GM12892 (cell line): ENCODE data around the gene KRTAP19-8.

Experiments
- DNase-seq: peaks from one replicate; pipeline ENCODE4 v3.0.0; 2011; ENCODE audit not compliant: insufficient read length
- FAIRE-seq: peaks from 2 replicates; lab custom pipeline; 2011; peaks lifted over from hg19 to GRCh38; lab: Jason Lieb, UNC
- POLR2A ChIP-seq: IDR thresholded peaks from 2 replicates; pipeline ENCODE4 v1.6.1; 2011; ENCODE audit warnings: low read depth, low read length, control low read depth
- POLR2AphosphoS5 ChIP-seq: IDR thresholded peaks from 2 replicates; pipeline ENCODE4 v1.6.1; 2011; ENCODE audit warnings: low read depth, low read length, control low read depth
- TAF1 ChIP-seq: IDR thresholded peaks from 2 replicates; pipeline ENCODE4 v1.6.1; 2011; ENCODE audit warnings: low read depth, mild to moderate bottlenecking, control low read depth, low read length, borderline replicate concordance

The KRTAP19-8 gene

GRCh38 chr21:31043471-31043870 is 5.2 kb upstream of the KRTAP19-8 start:
- TF ChIP-seq POLR2A (no peak), POLR2AphosphoS5 (no peak)
- DNase-seq (no peak), FAIRE-seq (no peak)

- FAIRE-seq = no peak
- TF ChIP-seq POLR2A (no peak), POLR2AphosphoS5 (no peak), TAF1 (no peak)
- no peak for DNase-seq
These were observed 3.8 kb upstream of the KRTAP19-8 start for GRCh38 chr21:31042080-31042464.

GRCh38 chr21:31041295-31042079 is 3.2 kb upstream of the KRTAP19-8 start:
- peak; percentile 91 for FAIRE-seq
- no peak for DNase-seq
- TF ChIP-seq POLR2A (no peak), TAF1 (no peak), POLR2AphosphoS5 (no peak)

GRCh38 chr21:31034378-31034777 is 3.9 kb downstream of the KRTAP19-8 start:
- TF ChIP-seq POLR2A (no peak), TAF1 (no peak), POLR2AphosphoS5 (no peak)
- no peak for FAIRE-seq
- DNase-seq = no peak

GRCh38 chr21:31030367-31031106 is 7.7 kb downstream of the KRTAP19-8 start:
- TF ChIP-seq POLR2A = no peak
- no peak for TF ChIP-seq TAF1
- no peak for TF ChIP-seq POLR2AphosphoS5
- FAIRE-seq (peak; percentile 56), DNase-seq (no peak)

GRCh38 chr21:31023680-31024079 is 14.6 kb downstream of the KRTAP19-8 start:
- FAIRE-seq = no peak
- no peak for DNase-seq
- TF ChIP-seq TAF1 (no peak), POLR2AphosphoS5 (no peak), POLR2A (no peak)

- no peak for DNase-seq
- no peak for FAIRE-seq
- TF ChIP-seq TAF1 = no peak
- TF ChIP-seq POLR2AphosphoS5 = no peak
- no peak for TF ChIP-seq POLR2A
These were observed 16.0 kb downstream of the KRTAP19-8 start for GRCh38 chr21:31022306-31022705.

GRCh38 chr21:31018232-31018631 is 20.0 kb downstream of the KRTAP19-8 start:
- TF ChIP-seq POLR2AphosphoS5 = no peak
- no peak for TF ChIP-seq POLR2A
- TF ChIP-seq TAF1 = no peak
- DNase-seq = no peak
- no peak for FAIRE-seq

- TF ChIP-seq POLR2AphosphoS5 = no peak
- no peak for TF ChIP-seq POLR2A
- no peak for TF ChIP-seq TAF1
- no peak for FAIRE-seq
These were observed 23.4 kb downstream of the KRTAP19-8 start for GRCh38 chr21:31014891-31015290.

GRCh38 chr21:31012133-31013089 is 25.9 kb downstream of the KRTAP19-8 start:
- no peak for DNase-seq
- FAIRE-seq = peak; percentile 44
- TF ChIP-seq POLR2AphosphoS5 = no peak
- TF ChIP-seq TAF1 = no peak
- TF ChIP-seq POLR2A = no peak

More at GRCh38 chr21:31014891-31015290, 23.4 kb downstream of the KRTAP19-8 start:
- DNase-seq = no peak

- FAIRE-seq = no peak
- DNase-seq = no peak
- TF ChIP-seq POLR2AphosphoS5 (no peak), POLR2A (no peak), TAF1 (no peak)
These were observed 26.9 kb downstream of the KRTAP19-8 start for GRCh38 chr21:31011412-31011811.
